Nephron (organoid): ENCODE results near the gene ESRRB.

ENCODE experiments used
- H3K27ac Mint-ChIP-seq, 3 experiments: 2 replicates each; pipeline ENCODE4 v1.8.0; 2020; ENCODE audit warnings: mixed read lengths in 3 of 3, mild to moderate bottlenecking in 2 of 3, moderate library complexity in 1 of 3
- H3K27me3 Mint-ChIP-seq: 2 replicates; pipeline ENCODE4 v1.8.0; 2021; ENCODE audit warnings: low read depth, mild to moderate bottlenecking, moderate library complexity, mixed read lengths
- H3K36me3 Mint-ChIP-seq: 2 replicates; pipeline ENCODE4 v1.8.0; 2020; ENCODE audit warnings: low read depth, mixed read lengths
- H3K4me1 Mint-ChIP-seq: 2 replicates; pipeline ENCODE4 v1.8.0; 2020; ENCODE audit warnings: mixed read lengths
- H3K4me3 Mint-ChIP-seq, 3 experiments: 2 replicates each; pipeline ENCODE4 v1.8.0; 2020; ENCODE audit warnings: mild to moderate bottlenecking in 3 of 3, mixed read lengths in 3 of 3, moderate library complexity in 2 of 3
- H3K9me3 Mint-ChIP-seq: 2 replicates; pipeline ENCODE4 v1.8.0; 2020; ENCODE audit warnings: mixed read lengths
- TF ChIP-seq, protein P1 (sequence below), 3 experiments: fragments of 200-600 bp; sonication (generic); IDR thresholded peaks; one replicate each; pipeline ENCODE4 v1.5.0; 2021; ENCODE audit warnings: antibody characterized with exemption in 3 of 3; ENCODE audit not compliant: unreplicated experiment in 3 of 3

Gene ESRRB

GRCh38 chr14:76509311-76509710 lies 133.4 kb downstream of the ESRRB start:
- Mint-ChIP-seq H3K27me3 (peaks cover 30% of the 10 kb centered on the region), H3K4me1 (no peaks in the 10 kb centered on the region), H3K9me3 (no peaks in the 10 kb centered on the region), H3K4me3 (no peak overlapping the region), H3K36me3 (no peaks in the 10 kb centered on the region), H3K27ac (no peak overlapping the region)
- TF ChIP-seq, protein P1, sequence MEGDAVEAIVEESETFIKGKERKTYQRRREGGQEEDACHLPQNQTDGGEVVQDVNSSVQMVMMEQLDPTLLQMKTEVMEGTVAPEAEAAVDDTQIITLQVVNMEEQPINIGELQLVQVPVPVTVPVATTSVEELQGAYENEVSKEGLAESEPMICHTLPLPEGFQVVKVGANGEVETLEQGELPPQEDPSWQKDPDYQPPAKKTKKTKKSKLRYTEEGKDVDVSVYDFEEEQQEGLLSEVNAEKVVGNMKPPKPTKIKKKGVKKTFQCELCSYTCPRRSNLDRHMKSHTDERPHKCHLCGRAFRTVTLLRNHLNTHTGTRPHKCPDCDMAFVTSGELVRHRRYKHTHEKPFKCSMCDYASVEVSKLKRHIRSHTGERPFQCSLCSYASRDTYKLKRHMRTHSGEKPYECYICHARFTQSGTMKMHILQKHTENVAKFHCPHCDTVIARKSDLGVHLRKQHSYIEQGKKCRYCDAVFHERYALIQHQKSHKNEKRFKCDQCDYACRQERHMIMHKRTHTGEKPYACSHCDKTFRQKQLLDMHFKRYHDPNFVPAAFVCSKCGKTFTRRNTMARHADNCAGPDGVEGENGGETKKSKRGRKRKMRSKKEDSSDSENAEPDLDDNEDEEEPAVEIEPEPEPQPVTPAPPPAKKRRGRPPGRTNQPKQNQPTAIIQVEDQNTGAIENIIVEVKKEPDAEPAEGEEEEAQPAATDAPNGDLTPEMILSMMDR (IDR thresholded peaks at IDR 0.05; ENCODE audit: unreplicated experiment in 3 of 3) = no peak

GRCh38 chr14:76510181-76510580 lies 134.2 kb downstream of the ESRRB start:
- H3K36me3 Mint-ChIP-seq = no peaks in the 10 kb centered on the region
- H3K27ac Mint-ChIP-seq = no peak overlapping the region
- no peaks in the 10 kb centered on the region for H3K9me3 Mint-ChIP-seq
- TF ChIP-seq, protein P1 (IDR thresholded peaks at IDR 0.05; ENCODE audit: unreplicated experiment in 3 of 3) = no peak
- peaks cover 27% of the 10 kb centered on the region for H3K27me3 Mint-ChIP-seq
- H3K4me3 Mint-ChIP-seq = no peak overlapping the region
- no peaks in the 10 kb centered on the region for H3K4me1 Mint-ChIP-seq

DNA sequence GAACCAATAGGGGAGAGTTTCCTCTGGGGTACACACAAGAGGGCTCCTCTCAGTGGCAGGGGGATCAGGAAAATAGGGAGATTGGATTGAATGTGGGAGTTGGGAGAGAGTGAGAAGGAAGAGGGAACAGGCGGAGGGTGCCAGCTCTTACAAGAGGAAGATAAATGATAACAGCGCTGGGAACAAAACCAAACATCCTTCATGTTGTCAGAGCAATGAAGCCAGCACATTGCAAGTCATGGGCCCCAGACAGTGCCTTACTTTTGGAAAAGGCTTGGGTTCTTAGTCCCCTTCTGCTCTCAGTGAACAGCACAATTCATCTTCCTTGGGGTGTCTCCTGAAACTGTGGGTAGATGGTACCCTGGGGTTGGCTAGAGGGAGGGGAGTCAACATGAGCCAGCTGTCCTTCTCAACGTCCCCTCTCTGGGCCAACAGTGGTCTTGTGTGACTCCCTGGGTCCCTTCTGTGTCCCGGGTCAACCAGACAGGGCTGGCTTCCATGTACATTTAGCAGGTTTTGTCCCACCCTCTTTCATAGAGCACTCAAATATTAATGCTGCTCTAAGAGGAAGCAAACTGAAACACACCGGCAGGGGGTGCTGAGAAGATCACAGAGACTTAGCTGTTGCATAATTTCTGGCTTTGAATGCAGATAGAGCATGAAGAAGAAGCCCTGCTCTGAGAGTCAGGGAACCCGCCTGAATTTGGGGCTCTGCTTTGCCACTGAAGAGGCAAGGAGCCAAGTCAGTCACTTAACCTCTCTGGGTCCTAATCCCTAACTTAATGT lies 138.5 kb downstream of the ESRRB start:
- Mint-ChIP-seq H3K27ac (no peak overlapping the region), H3K9me3 (no peaks in the 10 kb centered on the region), H3K4me1 (no peaks in the 10 kb centered on the region), H3K4me3 (no peak overlapping the region), H3K36me3 (no peaks in the 10 kb centered on the region), H3K27me3 (peaks cover 27% of the 10 kb centered on the region)
- TF ChIP-seq, protein P1 (IDR thresholded peaks at IDR 0.05; ENCODE audit: unreplicated experiment in 3 of 3) = no peak

- H3K36me3 Mint-ChIP-seq = no peaks in the 10 kb centered on the region
- TF ChIP-seq, protein P1 (IDR thresholded peaks at IDR 0.05; ENCODE audit: unreplicated experiment in 3 of 3) = no peak
- H3K4me3 Mint-ChIP-seq = no peak overlapping the region
- H3K27ac Mint-ChIP-seq = no peak overlapping the region
- peaks cover 4% of the 10 kb centered on the region for H3K9me3 Mint-ChIP-seq
- H3K27me3 Mint-ChIP-seq = peaks cover 17% of the 10 kb centered on the region
- H3K4me1 Mint-ChIP-seq = no peaks in the 10 kb centered on the region
These were observed 140.9 kb downstream of the ESRRB start for GRCh38 chr14:76516884-76517283.

- H3K9me3 Mint-ChIP-seq = peaks cover 13% of the 10 kb centered on the region
- no peaks in the 10 kb centered on the region for H3K36me3 Mint-ChIP-seq
- no peak overlapping the region for H3K27ac Mint-ChIP-seq
- peaks cover 8% of the 10 kb centered on the region for H3K27me3 Mint-ChIP-seq
- no peak overlapping the region for H3K4me3 Mint-ChIP-seq
- TF ChIP-seq, protein P1 (IDR thresholded peaks at IDR 0.05; ENCODE audit: unreplicated experiment in 3 of 3) = no peak
- no peaks in the 10 kb centered on the region for H3K4me1 Mint-ChIP-seq
These were observed 142.4 kb downstream of the ESRRB start for GRCh38 chr14:76518366-76518765.
